Neuronal stem cell (in vitro differentiated cells): ENCODE measurements around the gene ZNF724. TPM values are rescaled to one million over a fixed set of nuclear protein-coding genes. Genes with fewer than 3 reads are reported as not detected.
"Not testable (repeated sequence)": the region's sequence is repeated elsewhere in the genome, so short reads cannot be mapped to it uniquely, and the experiment has no call there.

Experiments used
- DNase-seq: peaks from one replicate; pipeline ENCODE4 v3.0.0-alpha.2; 2013; ENCODE audit warnings: low spot score
- H2AFZ ChIP-seq: one replicate; pipeline ENCODE4 v1.6.1; 2013; ENCODE audit warnings: mild to moderate bottlenecking, low read length, inconsistent platforms
- H2AK5ac ChIP-seq: 2 replicates; pipeline ENCODE4 v1.6.1; 2013; ENCODE audit warnings: low read depth, mild to moderate bottlenecking, inconsistent platforms, low read length, moderate library complexity, mixed read lengths
- H2BK120ac ChIP-seq: 2 replicates; pipeline ENCODE4 v1.6.1; 2013; ENCODE audit warnings: low read depth, mild to moderate bottlenecking, inconsistent platforms, low read length, moderate library complexity, mixed read lengths
- H2BK12ac ChIP-seq: one replicate; pipeline ENCODE4 v1.6.1; 2013; ENCODE audit warnings: low read length, inconsistent platforms
- H2BK15ac ChIP-seq: 2 replicates; pipeline ENCODE4 v1.6.1; 2013; ENCODE audit warnings: mild to moderate bottlenecking, low read length, inconsistent platforms, mixed read lengths
- H2BK5ac ChIP-seq: one replicate; pipeline ENCODE4 v1.6.1; 2013; ENCODE audit warnings: inconsistent platforms, mild to moderate bottlenecking, low read length, moderate library complexity
- H3K14ac ChIP-seq: one replicate; pipeline ENCODE4 v1.6.1; 2013; ENCODE audit warnings: low read length, inconsistent platforms
- H3K18ac ChIP-seq: 2 replicates; pipeline ENCODE4 v1.6.1; 2013; ENCODE audit warnings: low read length, inconsistent platforms
- H3K23ac ChIP-seq: 2 replicates; pipeline ENCODE4 v1.6.1; 2013; ENCODE audit warnings: low read depth, mild to moderate bottlenecking, mixed read lengths, low read length, inconsistent platforms; ENCODE audit not compliant: poor library complexity
- H3K27ac ChIP-seq: replicated peaks from 3 replicates; pipeline ENCODE4 v1.5.1; 2013; ENCODE audit warnings: low read length, inconsistent platforms
- H3K27me3 ChIP-seq, 3 experiments: 2 replicates each; pipeline ENCODE4 v1.6.1; 2013; ENCODE audit warnings: low read length in 3 of 3, mild to moderate bottlenecking in 2 of 3, inconsistent platforms in 1 of 3, low read depth in 1 of 3, mixed read lengths in 1 of 3, moderate library complexity in 1 of 3; ENCODE audit not compliant: control insufficient read depth in 3 of 3, insufficient read depth in 3 of 3
- H3K36me3 ChIP-seq, 2 donors: replicated peaks in 1 of 2; 2 replicates each; pipeline ENCODE4 v1.6.1; 2013; ENCODE audit warnings: low read length in 2 of 2; ENCODE audit not compliant: control insufficient read depth in 2 of 2, insufficient read depth in 2 of 2
- H3K4ac ChIP-seq: 2 replicates; pipeline ENCODE4 v1.6.1; 2013; ENCODE audit warnings: inconsistent platforms, mild to moderate bottlenecking, low read length, moderate library complexity
- H3K4me1 ChIP-seq, 2 donors: 1 replicate in 1 of 2; 2 replicates in 1 of 2; pipeline ENCODE4 v1.6.1; 2013; ENCODE audit warnings: low read length in 2 of 2, low read depth in 1 of 2; ENCODE audit not compliant: control insufficient read depth in 2 of 2, insufficient read depth in 1 of 2
- H3K4me2 ChIP-seq: one replicate; pipeline ENCODE4 v1.6.1; 2013; ENCODE audit warnings: mild to moderate bottlenecking, low read length, inconsistent platforms; ENCODE audit not compliant: insufficient read depth, poor library complexity, severe bottlenecking
- H3K4me3 ChIP-seq, 2 donors: 2 replicates each; pipeline ENCODE4 v1.5.1; 2013; ENCODE audit warnings: low read length in 2 of 2, mild to moderate bottlenecking in 2 of 2, inconsistent platforms in 1 of 2, moderate library complexity in 1 of 2
- H3K79me1 ChIP-seq: one replicate; pipeline ENCODE4 v1.6.1; 2013; ENCODE audit warnings: low read depth, mild to moderate bottlenecking, inconsistent platforms, low read length, moderate library complexity
- H3K9ac ChIP-seq: one replicate; pipeline ENCODE4 v1.6.1; 2013; ENCODE audit warnings: mild to moderate bottlenecking, low read depth, low read length, inconsistent platforms; ENCODE audit not compliant: poor library complexity
- H3K9me3 ChIP-seq, 2 donors: replicated peaks in 1 of 2; 2 replicates each; pipeline versions ENCODE3 to v1.6.1; 2013; ENCODE audit warnings: low read length in 2 of 2, mild to moderate bottlenecking in 2 of 2, inconsistent platforms in 1 of 2, low read depth in 1 of 2, mixed read lengths in 1 of 2, moderate library complexity in 1 of 2; ENCODE audit not compliant: control insufficient read depth in 2 of 2, insufficient read depth in 1 of 2
- H4K8ac ChIP-seq: one replicate; pipeline ENCODE4 v1.6.1; 2013; ENCODE audit warnings: low read depth, mild to moderate bottlenecking, inconsistent platforms, low read length, moderate library complexity
- H4K91ac ChIP-seq: one replicate; pipeline ENCODE4 v1.6.1; 2013; ENCODE audit warnings: low read length, low read depth, mild to moderate bottlenecking, inconsistent platforms; ENCODE audit not compliant: poor library complexity
- WGBS, 2 donors: extraction: QIAGEN DNeasy Blood & Tissue Kit; methylation state at CpG; one replicate each; pipeline ENCODE4 v1.1.7; 2013; ENCODE audit warnings: missing lambda C conversion rate in 2 of 2, mixed read lengths in 1 of 2; ENCODE audit not compliant: insufficient read length in 2 of 2, insufficient replicate concordance in 1 of 2; ENCODE audit errors: extremely low coverage in 2 of 2; 5-methylcytosine and 5-hydroxymethylcytosine counted together
- polyA plus RNA-seq, 2 experiments: library from polyadenylated mRNA; stranded (reverse); fragments of 200-250 nt; gene quantifications; one replicate each; pipeline ENCODE4 v1.2.3, GENCODE V29; 2013

ZNF724 gene
- 21.9 TPM for polyA plus RNA-seq (2013, experiment 1 of 2)
- polyA plus RNA-seq (2013, experiment 2 of 2), result 23.2 TPM

DNA sequence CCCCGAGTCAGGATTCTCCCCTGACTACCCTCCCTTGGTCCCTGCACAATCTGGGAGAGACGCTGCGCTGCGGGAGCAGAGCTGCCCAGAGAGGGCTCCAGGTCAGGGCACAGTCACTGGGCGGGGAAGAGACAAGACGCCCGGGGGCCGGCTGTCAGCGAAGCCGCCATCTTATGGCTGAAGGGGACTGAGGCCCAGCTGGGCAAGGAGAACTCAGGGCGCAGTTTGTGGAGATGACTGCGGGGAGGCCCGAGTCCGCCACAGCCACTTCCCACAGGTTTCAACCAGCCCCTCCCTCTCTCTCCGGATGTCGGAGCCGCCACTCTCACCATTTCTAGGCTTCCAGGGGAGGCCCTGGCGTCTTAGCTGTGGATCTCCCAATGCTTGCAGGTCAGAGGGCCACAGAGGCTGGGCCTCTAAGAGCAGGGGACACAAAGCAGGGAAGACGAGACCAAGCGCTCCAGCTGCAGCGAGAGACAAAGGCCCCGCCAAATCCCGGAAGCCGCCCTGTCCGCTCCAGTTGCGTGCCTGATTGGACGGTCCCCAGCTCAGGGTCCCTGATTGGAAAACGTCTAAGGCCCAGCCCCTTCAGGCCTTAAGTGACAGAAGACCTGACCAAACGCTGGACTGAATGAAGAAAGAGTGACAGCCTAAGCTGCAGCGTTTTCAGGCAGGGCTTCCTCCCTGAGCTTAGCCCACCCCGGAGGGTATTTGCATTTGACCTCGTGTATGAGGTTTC, at the start of gene ZNF724:
TSS of gene ZNF724 (minus strand) at position 484 of the 739 bp plus-strand sequence. CDS start at position 332, 152 bp downstream.
- Histone ChIP-seq H3K27ac (peak within 1 kb of the TSS; percentile 99), H3K79me1 (no peaks in the 10 kb centered on the region), H3K27me3 (no peaks in the 10 kb centered on the region), H3K4me3 (peak within 1 kb of the TSS; percentile 89 to 93), H3K4me1 (no peaks in the 10 kb centered on the region), H2BK120ac (no peak within 1 kb of the TSS), H2BK12ac (peak within 1 kb of the TSS; percentile 16), H2AFZ (peak within 1 kb of the TSS; percentile 79), H3K14ac (peak within 1 kb of the TSS; percentile 75), H3K4ac (peak within 1 kb of the TSS; percentile 66), H3K23ac (peak within 1 kb of the TSS; percentile 91), H2BK15ac (no peak within 1 kb of the TSS), H3K18ac (peak within 1 kb of the TSS; percentile 97), H3K9ac (peak within 1 kb of the TSS; percentile 94), H3K36me3 (peaks cover 14 to 39% of the 10 kb centered on the region in 2 donors), H4K91ac (no peak within 1 kb of the TSS), H2BK5ac (no peak within 1 kb of the TSS), H4K8ac (no peak within 1 kb of the TSS), H3K9me3 (peaks cover 12 to 39% of the 10 kb centered on the region in 2 donors), H2AK5ac (peak within 1 kb of the TSS; percentile 53), H3K4me2 (peak within 1 kb of the TSS; percentile 48)
- peak; percentile 95 for DNase-seq
- WGBS, 2 donors, result no CpG with 5 or more reads among the region's 32 CpGs

DNA sequence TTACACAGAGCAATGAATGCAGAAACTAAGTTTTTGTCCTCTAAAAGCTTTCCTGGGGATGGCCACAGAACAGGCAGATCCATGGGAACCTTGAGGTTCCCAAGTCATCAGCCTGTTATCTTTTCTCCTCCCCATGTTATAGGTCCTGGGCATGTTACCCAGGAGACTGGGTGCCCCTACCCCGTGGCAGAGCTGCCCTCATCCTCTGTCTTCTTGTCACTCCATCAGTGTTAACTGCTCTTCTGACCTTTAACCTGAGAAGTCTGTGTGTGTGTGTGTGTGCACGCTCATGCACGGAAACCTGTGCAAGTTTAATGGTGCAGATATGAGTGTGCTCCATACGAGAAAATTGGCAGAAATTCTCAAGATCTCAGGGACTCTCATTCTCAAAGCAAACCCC, 43.9 kb upstream of the ZNF724 start:
- H3K9ac ChIP-seq, result no peak overlapping the region
- no peak overlapping the region for H2AFZ ChIP-seq
- H2BK5ac ChIP-seq, result no peak overlapping the region
- no peak overlapping the region for H3K27ac ChIP-seq
- H3K4me3 ChIP-seq, result no peak overlapping the region
- no peak overlapping the region for H2AK5ac ChIP-seq
- H3K4me1 ChIP-seq, result no peaks in the 10 kb centered on the region
- no peak overlapping the region for H3K18ac ChIP-seq
- no peak for DNase-seq
- H2BK12ac ChIP-seq, result no peak overlapping the region
- no CpG with 5 or more reads among the region's 4 CpGs for WGBS, 2 donors
- H4K91ac ChIP-seq, result no peak overlapping the region
- H4K8ac ChIP-seq, result no peak overlapping the region
- H3K14ac ChIP-seq, result no peak overlapping the region
- H3K79me1 ChIP-seq, result no peaks in the 10 kb centered on the region
- H3K27me3 ChIP-seq, result no peaks in the 10 kb centered on the region
- H3K4me2 ChIP-seq, result no peak overlapping the region
- no peak overlapping the region for H3K4ac ChIP-seq
- H2BK15ac ChIP-seq, result no peak overlapping the region
- H3K36me3 ChIP-seq, result no peaks in the 10 kb centered on the region
- no peak overlapping the region for H2BK120ac ChIP-seq
- H3K9me3 ChIP-seq, result no peaks in the 10 kb centered on the region
- no peak overlapping the region for H3K23ac ChIP-seq

DNA sequence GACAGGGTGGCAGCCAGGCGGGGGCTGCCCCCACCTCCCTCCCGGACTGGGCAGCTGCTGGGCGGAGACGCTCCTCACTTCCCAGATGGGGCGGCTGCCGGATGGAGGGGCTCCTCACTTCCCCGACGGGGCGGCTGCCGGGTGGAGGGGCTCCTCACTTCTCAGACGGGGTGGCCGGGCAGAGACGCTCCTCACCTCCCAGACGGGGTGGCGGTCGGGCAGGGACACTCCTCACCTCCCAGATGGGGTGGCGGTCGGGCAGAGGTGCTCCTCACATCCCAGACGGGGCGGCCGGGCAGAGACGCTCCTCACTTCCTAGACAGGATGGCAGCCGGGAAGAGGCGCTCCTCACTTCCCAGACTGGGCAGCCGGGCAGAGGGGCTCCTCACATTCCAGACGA, 39.8 kb upstream of the ZNF724 start:
- H3K9ac ChIP-seq, H2AK5ac ChIP-seq, H2BK12ac ChIP-seq, DNase-seq, H2BK120ac ChIP-seq, H3K36me3 ChIP-seq, H3K9me3 ChIP-seq, H3K27ac ChIP-seq, H2BK15ac ChIP-seq, H3K79me1 ChIP-seq, H2BK5ac ChIP-seq, H3K14ac ChIP-seq, H3K23ac ChIP-seq, H3K4me2 ChIP-seq, H4K91ac ChIP-seq, H3K27me3 ChIP-seq, H3K4ac ChIP-seq, H4K8ac ChIP-seq, H2AFZ ChIP-seq, H3K4me3 ChIP-seq, H3K4me1 ChIP-seq, H3K18ac ChIP-seq: not testable (repeated sequence)
- WGBS, 2 donors, result no CpG with 5 or more reads among the region's 26 CpGs

DNA sequence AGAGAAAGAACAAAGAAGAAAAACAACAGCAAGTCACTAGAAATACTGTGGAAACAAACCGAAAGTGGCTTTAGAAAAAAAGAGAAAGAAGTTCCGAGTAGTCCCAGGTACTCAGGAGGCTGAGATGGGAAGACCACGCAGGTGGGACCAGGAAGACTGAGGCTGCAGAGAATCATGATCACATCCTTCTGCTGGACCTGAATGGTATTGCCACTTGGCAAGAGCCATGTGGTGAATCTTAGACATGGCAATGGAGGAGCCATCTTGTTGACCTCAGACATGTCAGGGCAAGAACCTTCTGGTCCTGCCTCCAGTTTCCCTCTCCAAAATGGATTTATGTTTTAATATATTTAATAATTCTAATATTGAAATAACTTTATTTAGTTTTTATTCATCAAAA, 37.4 kb upstream of the ZNF724 start:
- Histone ChIP-seq H3K4me1 (no peaks in the 10 kb centered on the region), H3K36me3 (no peaks in the 10 kb centered on the region), H3K4ac (no peak overlapping the region), H3K23ac (no peak overlapping the region), H3K9me3 (peaks cover 3 to 5% of the 10 kb centered on the region in 2 donors), H2AFZ (no peak overlapping the region), H2AK5ac (no peak overlapping the region), H2BK120ac (no peak overlapping the region), H3K4me2 (no peak overlapping the region), H3K4me3 (no peak overlapping the region), H2BK12ac (no peak overlapping the region), H3K18ac (no peak overlapping the region), H3K14ac (no peak overlapping the region), H3K27ac (no peak overlapping the region), H4K8ac (no peak overlapping the region), H3K9ac (no peak overlapping the region), H4K91ac (no peak overlapping the region), H2BK5ac (no peak overlapping the region), H2BK15ac (no peak overlapping the region), H3K27me3 (no peaks in the 10 kb centered on the region), H3K79me1 (no peaks in the 10 kb centered on the region)
- no peak for DNase-seq
- WGBS, 2 donors, result no CpG with 5 or more reads among the region's 3 CpGs
